ENCODE measurements around the gene GRM4.

The GRM4 gene

DNA sequence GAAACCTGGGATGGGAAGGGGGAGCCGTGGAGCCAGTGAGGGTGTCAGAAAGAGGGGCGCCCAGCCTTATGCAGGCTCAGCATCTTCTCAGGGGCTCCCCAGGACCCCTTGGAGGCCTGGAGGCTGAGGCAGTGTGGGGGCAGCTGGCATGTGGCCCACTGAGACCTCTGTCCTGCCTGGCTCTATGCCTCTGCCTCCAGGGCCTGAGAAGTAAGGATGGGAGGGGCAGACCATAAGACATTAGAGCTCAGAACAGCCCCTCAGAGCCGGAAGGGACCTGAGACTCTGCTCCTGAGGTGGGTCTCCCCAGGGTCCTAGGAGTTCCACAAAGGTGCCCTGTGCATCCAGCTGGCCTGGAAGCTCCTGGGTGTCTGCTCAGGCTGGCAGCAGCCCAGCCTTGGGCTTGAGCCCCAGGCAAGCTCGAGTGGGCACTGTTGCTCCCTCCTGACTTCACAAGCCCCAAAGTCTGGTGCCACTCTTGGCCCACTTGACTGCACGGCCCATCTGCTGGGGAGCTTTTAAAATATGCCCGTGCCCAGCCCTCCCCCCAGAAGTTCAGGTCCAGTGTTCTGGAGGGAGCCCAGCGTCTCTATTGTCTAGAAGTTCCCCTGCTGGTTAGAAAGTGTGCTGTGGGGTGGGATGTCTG, 126.8 kb downstream of the GRM4 start:
- TF ChIP-seq CREB1 (IDR thresholded peaks at IDR 0.05; ENCODE audit: low read depth) = no peak
- TF ChIP-seq, protein P1, sequence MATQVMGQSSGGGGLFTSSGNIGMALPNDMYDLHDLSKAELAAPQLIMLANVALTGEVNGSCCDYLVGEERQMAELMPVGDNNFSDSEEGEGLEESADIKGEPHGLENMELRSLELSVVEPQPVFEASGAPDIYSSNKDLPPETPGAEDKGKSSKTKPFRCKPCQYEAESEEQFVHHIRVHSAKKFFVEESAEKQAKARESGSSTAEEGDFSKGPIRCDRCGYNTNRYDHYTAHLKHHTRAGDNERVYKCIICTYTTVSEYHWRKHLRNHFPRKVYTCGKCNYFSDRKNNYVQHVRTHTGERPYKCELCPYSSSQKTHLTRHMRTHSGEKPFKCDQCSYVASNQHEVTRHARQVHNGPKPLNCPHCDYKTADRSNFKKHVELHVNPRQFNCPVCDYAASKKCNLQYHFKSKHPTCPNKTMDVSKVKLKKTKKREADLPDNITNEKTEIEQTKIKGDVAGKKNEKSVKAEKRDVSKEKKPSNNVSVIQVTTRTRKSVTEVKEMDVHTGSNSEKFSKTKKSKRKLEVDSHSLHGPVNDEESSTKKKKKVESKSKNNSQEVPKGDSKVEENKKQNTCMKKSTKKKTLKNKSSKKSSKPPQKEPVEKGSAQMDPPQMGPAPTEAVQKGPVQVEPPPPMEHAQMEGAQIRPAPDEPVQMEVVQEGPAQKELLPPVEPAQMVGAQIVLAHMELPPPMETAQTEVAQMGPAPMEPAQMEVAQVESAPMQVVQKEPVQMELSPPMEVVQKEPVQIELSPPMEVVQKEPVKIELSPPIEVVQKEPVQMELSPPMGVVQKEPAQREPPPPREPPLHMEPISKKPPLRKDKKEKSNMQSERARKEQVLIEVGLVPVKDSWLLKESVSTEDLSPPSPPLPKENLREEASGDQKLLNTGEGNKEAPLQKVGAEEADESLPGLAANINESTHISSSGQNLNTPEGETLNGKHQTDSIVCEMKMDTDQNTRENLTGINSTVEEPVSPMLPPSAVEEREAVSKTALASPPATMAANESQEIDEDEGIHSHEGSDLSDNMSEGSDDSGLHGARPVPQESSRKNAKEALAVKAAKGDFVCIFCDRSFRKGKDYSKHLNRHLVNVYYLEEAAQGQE (IDR thresholded peaks at IDR 0.05; ENCODE audit: low read depth) = no peak
- no peak for TF ChIP-seq NFIC (IDR thresholded peaks at IDR 0.05)
- TF ChIP-seq, protein P2, sequence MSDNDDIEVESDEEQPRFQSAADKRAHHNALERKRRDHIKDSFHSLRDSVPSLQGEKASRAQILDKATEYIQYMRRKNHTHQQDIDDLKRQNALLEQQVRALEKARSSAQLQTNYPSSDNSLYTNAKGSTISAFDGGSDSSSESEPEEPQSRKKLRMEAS (IDR thresholded peaks at IDR 0.05) = no peak
- no peak for TF ChIP-seq YY1 (IDR thresholded peaks at IDR 0.05; ENCODE audit: low read depth)
- no peak for TF ChIP-seq RAD21 (IDR thresholded peaks at IDR 0.05; ENCODE audit: low read depth)
- no peak for TF ChIP-seq TCF12 (IDR thresholded peaks at IDR 0.05; ENCODE audit: low read depth)

DNA sequence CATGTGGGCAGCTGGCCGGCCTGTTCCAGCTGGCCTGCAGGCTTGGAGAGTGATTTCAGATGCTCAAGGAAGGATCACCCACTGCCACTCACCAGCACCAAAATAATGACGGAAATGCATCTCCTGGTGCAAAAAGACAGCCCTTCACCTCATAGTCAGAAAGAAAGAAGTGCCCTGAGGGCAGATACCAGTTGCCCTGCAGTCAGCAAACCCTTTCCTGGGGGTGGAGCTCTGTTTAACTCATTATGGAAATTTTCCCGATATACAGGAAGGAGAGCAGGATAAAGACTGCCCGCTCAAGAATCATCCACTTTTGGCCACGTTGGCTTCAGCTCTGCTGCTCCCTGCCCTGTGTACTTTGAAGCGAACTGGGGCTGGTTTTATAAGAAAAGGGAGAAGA, 127.9 kb downstream of the GRM4 start:
- TF ChIP-seq EGR1 (IDR thresholded peaks at IDR 0.05) (no peak), ZBTB7A (IDR thresholded peaks at IDR 0.05; ENCODE audit: low read depth) (no peak), TAF1 (IDR thresholded peaks at IDR 0.05; ENCODE audit: low read depth) (no peak), YY1 (IDR thresholded peaks at IDR 0.05; ENCODE audit: low read depth) (no peak), NFIC (IDR thresholded peaks at IDR 0.05) (no peak), RAD21 (IDR thresholded peaks at IDR 0.05; ENCODE audit: low read depth) (no peak)
- TF ChIP-seq, protein P2 (IDR thresholded peaks at IDR 0.05) = no peak

DNA sequence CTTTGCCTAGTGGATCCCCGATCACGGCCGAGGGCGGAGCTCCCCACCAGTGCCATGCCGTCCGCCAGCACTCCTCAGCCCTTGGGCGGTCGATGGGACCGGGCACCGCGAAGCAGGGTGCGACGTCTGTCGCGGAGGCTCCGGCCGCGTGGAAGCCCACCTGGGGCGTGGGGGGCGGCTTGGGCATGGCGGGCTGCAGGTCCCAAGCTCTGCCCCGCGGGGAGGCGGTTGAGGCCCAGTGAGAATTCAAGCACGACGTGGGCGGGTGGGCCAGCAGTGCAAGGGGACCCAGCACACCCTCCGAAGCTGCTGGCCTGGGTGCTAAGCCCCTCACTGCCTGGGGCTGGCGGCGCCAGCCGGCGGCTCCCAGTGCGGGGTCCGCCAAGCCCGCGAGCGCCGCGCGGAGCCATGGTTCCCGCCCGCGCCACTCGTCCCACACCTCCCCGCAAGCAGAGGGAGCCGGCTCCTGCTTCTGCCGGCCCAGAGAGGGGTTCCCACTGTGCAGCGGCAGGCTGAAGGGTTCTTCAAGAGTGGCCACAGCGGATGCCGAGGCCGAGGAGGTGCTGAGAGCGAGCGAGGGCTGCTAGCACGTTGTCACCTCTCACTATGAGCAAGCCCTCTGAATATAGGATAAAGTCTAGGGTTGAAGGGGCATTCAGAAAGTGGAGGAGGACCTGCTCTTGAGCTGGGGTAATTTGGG, 128.6 kb downstream of the GRM4 start:
- no peak for TF ChIP-seq EGR1 (IDR thresholded peaks at IDR 0.05)
- no peak for TF ChIP-seq CREB1 (IDR thresholded peaks at IDR 0.05; ENCODE audit: low read depth)
- TF ChIP-seq, protein P1 (IDR thresholded peaks at IDR 0.05; ENCODE audit: low read depth) = no peak
- no peak for TF ChIP-seq TEAD4 (IDR thresholded peaks at IDR 0.05)
- TF ChIP-seq YY1 (IDR thresholded peaks at IDR 0.05; ENCODE audit: low read depth) = no peak
- TF ChIP-seq, protein P2 (IDR thresholded peaks at IDR 0.05) = no peak
- TF ChIP-seq TCF12 (IDR thresholded peaks at IDR 0.05; ENCODE audit: low read depth) = no peak
- no peak for TF ChIP-seq TAF1 (IDR thresholded peaks at IDR 0.05; ENCODE audit: low read depth)
- TF ChIP-seq, protein P3, sequence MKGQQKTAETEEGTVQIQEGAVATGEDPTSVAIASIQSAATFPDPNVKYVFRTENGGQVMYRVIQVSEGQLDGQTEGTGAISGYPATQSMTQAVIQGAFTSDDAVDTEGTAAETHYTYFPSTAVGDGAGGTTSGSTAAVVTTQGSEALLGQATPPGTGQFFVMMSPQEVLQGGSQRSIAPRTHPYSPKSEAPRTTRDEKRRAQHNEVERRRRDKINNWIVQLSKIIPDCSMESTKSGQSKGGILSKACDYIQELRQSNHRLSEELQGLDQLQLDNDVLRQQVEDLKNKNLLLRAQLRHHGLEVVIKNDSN (IDR thresholded peaks at IDR 0.05) = no peak
- TF ChIP-seq CEBPB (IDR thresholded peaks at IDR 0.05) = no peak
- TF ChIP-seq NFIC (IDR thresholded peaks at IDR 0.05) = no peak
- TF ChIP-seq ZBTB7A (IDR thresholded peaks at IDR 0.05; ENCODE audit: low read depth) = no peak
- TF ChIP-seq RAD21 (IDR thresholded peaks at IDR 0.05; ENCODE audit: low read depth) = no peak
- TF ChIP-seq EP300 (IDR thresholded peaks at IDR 0.05; ENCODE audit: borderline replicate concordance) = no peak
- no peak for TF ChIP-seq FOXM1 (IDR thresholded peaks at IDR 0.05; ENCODE audit: borderline replicate concordance, low read depth)

DNA sequence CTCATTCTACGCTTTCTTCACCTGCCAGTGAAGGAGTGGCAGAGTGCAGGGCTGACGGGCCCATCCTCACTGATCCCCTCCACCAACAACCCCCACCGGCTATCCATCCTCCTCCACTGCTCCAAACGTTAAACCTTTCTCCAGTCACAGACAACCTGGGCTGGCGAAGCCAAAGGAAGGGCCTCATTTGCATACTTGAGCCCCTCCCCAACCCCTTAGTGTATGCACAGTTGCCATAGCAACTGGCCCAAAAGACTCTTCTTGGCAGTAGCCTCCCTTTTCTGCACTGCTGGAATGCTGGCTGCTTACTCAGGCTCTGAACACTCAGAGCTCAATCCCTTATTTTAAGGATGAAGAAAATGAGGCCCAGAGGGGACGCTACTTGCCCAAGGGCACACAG, 130.3 kb downstream of the GRM4 start:
- TF ChIP-seq FOXM1 (IDR thresholded peaks at IDR 0.05; ENCODE audit: borderline replicate concordance, low read depth) = no peak
- TF ChIP-seq TEAD4 (IDR thresholded peaks at IDR 0.05) = 0 out of 2 replicates have a peak, but pooled peaks have one; percentile 13

DNA sequence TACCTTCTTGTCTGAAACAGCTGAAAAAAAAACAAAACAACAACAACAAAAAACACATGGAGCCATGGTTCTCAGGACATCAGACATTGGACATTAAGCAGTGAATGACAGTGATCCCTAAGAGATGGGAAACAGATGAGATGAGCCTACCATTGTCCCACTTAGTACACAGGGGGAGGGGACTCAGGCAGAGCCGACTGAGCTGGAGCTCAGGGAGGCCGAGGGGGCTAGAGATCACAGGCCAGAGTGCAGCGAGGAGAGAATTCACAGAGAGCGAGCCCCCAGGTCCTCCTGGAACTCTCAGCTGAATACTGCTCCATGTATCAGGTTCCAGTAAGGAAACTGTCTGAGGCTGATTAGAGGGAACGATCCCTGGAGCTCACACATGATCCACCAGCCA, 134.6 kb downstream of the GRM4 start:
- TF ChIP-seq CREB1 (IDR thresholded peaks at IDR 0.05; ENCODE audit: low read depth) (no peak), EP300 (IDR thresholded peaks at IDR 0.05; ENCODE audit: borderline replicate concordance) (no peak)

DNA sequence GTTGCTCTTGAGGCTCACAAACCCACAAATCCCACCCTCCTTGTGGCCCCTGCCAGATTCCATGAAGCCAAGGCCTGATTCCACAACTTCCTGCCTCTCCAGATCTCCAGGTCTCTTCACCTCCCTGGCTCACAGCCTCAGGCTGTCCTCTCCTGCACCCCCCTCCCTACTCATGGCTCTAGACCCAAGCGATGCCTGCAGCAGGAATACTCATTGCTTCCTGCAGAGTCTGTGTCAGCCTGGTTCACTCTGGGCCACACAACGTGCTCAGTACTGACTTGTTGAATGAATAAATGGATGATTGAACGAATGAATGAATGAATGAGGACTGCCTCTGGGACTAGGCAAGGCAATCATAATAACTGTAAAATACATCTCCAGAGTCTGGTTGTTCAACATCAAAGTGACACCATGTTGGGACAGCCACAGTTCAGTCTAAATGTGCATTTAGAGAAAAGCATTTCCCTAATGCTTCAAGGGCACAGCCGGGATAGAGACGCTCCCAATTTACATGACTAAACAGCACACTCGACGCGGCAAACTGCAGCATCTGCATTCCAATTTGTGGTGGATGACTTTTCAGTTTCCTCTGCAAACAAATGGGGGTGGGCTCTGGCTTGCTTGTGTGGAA, 139.9 kb downstream of the GRM4 start:
- no peak for TF ChIP-seq YY1 (IDR thresholded peaks at IDR 0.05; ENCODE audit: low read depth)
- TF ChIP-seq EGR1 (IDR thresholded peaks at IDR 0.05) = no peak
- no peak for TF ChIP-seq ZBTB7A (IDR thresholded peaks at IDR 0.05; ENCODE audit: low read depth)
- TF ChIP-seq CREB1 (IDR thresholded peaks at IDR 0.05; ENCODE audit: low read depth) = no peak
- no peak for TF ChIP-seq FOXM1 (IDR thresholded peaks at IDR 0.05; ENCODE audit: borderline replicate concordance, low read depth)
- no peak for TF ChIP-seq TCF12 (IDR thresholded peaks at IDR 0.05; ENCODE audit: low read depth)
- TF ChIP-seq, protein P1 (IDR thresholded peaks at IDR 0.05; ENCODE audit: low read depth) = no peak
- TF ChIP-seq TEAD4 (IDR thresholded peaks at IDR 0.05) = no peak
- TF ChIP-seq CEBPB (IDR thresholded peaks at IDR 0.05) = no peak
- TF ChIP-seq NFIC (IDR thresholded peaks at IDR 0.05) = no peak
- no peak for TF ChIP-seq EP300 (IDR thresholded peaks at IDR 0.05; ENCODE audit: borderline replicate concordance)
- TF ChIP-seq RAD21 (IDR thresholded peaks at IDR 0.05; ENCODE audit: low read depth) = no peak
- TF ChIP-seq TAF1 (IDR thresholded peaks at IDR 0.05; ENCODE audit: low read depth) = no peak
- TF ChIP-seq, protein P3 (IDR thresholded peaks at IDR 0.05) = no peak
- TF ChIP-seq, protein P2 (IDR thresholded peaks at IDR 0.05) = no peak
